Caco-2 (cell line): Measurements from ENCODE around the gene ATP11C. TPM values are rescaled to one million over a fixed set of nuclear protein-coding genes. Genes with fewer than 3 reads are reported as not detected.
"Not testable (repeated sequence)": the region's sequence is repeated elsewhere in the genome, so short reads cannot be mapped to it uniquely, and the experiment has no call there.

Experiments used
- BruUV-seq: library from RNA; stranded (reverse); fragments of 400-500 nt; replicated peaks from 2 replicates; lab custom pipeline; 2021; lab: Mats Ljungman, UMichigan
- CTCF ChIA-PET: fragments of 300-600 bp; sonication (Branson Sonifier 250); formaldehyde crosslinking; loops from one replicate; lab custom pipeline; 2022; ENCODE audit warnings: antibody characterized with exemption; lab: Charles Lee
- POLR2A ChIA-PET: fragments of 300-600 bp; sonication (Branson Sonifier 250); formaldehyde crosslinking; loops from one replicate; lab custom pipeline; 2022; ENCODE audit warnings: antibody characterized with exemption; lab: Charles Lee
- DNase-seq, 2 experiments: peaks; one replicate each; pipeline versions ENCODE4 v3.0.0 to v3.0.0-alpha.2; 2020 to 2022
- H3K27me3 ChIP-seq: replicated peaks from 2 replicates; pipeline ENCODE4 v1.6.0; 2011; ENCODE audit warnings: low read length; ENCODE audit not compliant: control insufficient read depth, insufficient read depth
- H3K36me3 ChIP-seq: 2 replicates; pipeline ENCODE4 v1.5.1; 2011; ENCODE audit warnings: low read length; ENCODE audit not compliant: control insufficient read depth, insufficient read depth
- H3K4me1 ChIP-seq: fragments of 250-450 bp; sonication (Bioruptor Pico); 2 replicates; pipeline ENCODE4 v1.5.1; 2020; ENCODE audit warnings: mild to moderate bottlenecking
- H3K4me3 ChIP-seq: 2 replicates; pipeline ENCODE4 v1.5.1; 2011; ENCODE audit warnings: low read depth, mild to moderate bottlenecking, control low read depth, low read length
- H3K9me3 ChIP-seq: fragments of 250-450 bp; sonication (Bioruptor Pico); 2 replicates; pipeline ENCODE4 v1.5.1; 2020; ENCODE audit warnings: mild to moderate bottlenecking, moderate library complexity
- H3K27ac Mint-ChIP-seq: one replicate; pipeline ENCODE4 v1.8.0; 2022; ENCODE audit warnings: mixed read lengths; ENCODE audit not compliant: unreplicated experiment
- H3K27me3 Mint-ChIP-seq: one replicate; pipeline ENCODE4 v1.8.0; 2022; ENCODE audit warnings: mixed read lengths; ENCODE audit not compliant: insufficient read depth, unreplicated experiment
- H3K36me3 Mint-ChIP-seq: one replicate; pipeline ENCODE4 v1.8.0; 2022; ENCODE audit warnings: mild to moderate bottlenecking, mixed read lengths; ENCODE audit not compliant: insufficient read depth, unreplicated experiment
- H3K4me1 Mint-ChIP-seq: one replicate; pipeline ENCODE4 v1.8.0; 2022; ENCODE audit warnings: low read depth, mixed read lengths; ENCODE audit not compliant: unreplicated experiment
- H3K4me3 Mint-ChIP-seq: one replicate; pipeline ENCODE4 v1.8.0; 2022; ENCODE audit warnings: mild to moderate bottlenecking, moderate library complexity, mixed read lengths; ENCODE audit not compliant: unreplicated experiment
- H3K9me3 Mint-ChIP-seq: one replicate; pipeline ENCODE4 v1.8.0; 2022; ENCODE audit warnings: mixed read lengths; ENCODE audit not compliant: unreplicated experiment
- intact Hi-C: fragments of 100-400 bp; cut with micrococcal nuclease; formaldehyde crosslinking; loops from one replicate; pipeline ENCODE4 v1.10.0; 2022; ENCODE audit not compliant: unreplicated experiment
- total RNA-seq: library from RNA; stranded (reverse); gene quantifications from 2 replicates; pipeline ENCODE4 v1.2.3, GENCODE V29; 2022
- TF ChIP-seq, protein P1 (sequence below), 2 experiments: fragments of 200-600 bp in 1 of 2; IDR thresholded peaks; 1 replicate in 1 of 2; 2 replicates in 1 of 2; pipeline versions ENCODE4 v1.5.1 to v1.8.0; 2011 to 2022; ENCODE audit warnings: antibody characterized with exemption in 1 of 2, control low read depth in 1 of 2, inconsistent platforms in 1 of 2, low read depth in 1 of 2, low read length in 1 of 2, mild to moderate bottlenecking in 1 of 2, moderate library complexity in 1 of 2; ENCODE audit not compliant: insufficient read depth in 1 of 2, severe bottlenecking in 1 of 2, unreplicated experiment in 1 of 2

The ATP11C gene
- total RNA-seq, 1 experiment from 2014 or later = 12.2 TPM

GRCh38 chrX:139864640-139865039, 68.2 kb downstream of the ATP11C start:
- Histone ChIP-seq H3K9me3 (no peaks in the 10 kb centered on the region), H3K4me1 (no peaks in the 10 kb centered on the region), H3K36me3 (no peaks in the 10 kb centered on the region), H3K4me3 (no peak overlapping the region), H3K27me3 (no peaks in the 10 kb centered on the region)
- intact Hi-C loops = loop anchor here (5.0 kb wide), 1 partner anchor 38 kb away; no protein-coding TSS in a partner anchor
- H3K36me3 Mint-ChIP-seq = peaks cover 5% of the 10 kb centered on the region
- H3K9me3 Mint-ChIP-seq = no peaks in the 10 kb centered on the region
- H3K4me3 Mint-ChIP-seq = no peak overlapping the region
- POLR2A ChIA-PET = no interaction called here
- TF ChIP-seq, protein P1, sequence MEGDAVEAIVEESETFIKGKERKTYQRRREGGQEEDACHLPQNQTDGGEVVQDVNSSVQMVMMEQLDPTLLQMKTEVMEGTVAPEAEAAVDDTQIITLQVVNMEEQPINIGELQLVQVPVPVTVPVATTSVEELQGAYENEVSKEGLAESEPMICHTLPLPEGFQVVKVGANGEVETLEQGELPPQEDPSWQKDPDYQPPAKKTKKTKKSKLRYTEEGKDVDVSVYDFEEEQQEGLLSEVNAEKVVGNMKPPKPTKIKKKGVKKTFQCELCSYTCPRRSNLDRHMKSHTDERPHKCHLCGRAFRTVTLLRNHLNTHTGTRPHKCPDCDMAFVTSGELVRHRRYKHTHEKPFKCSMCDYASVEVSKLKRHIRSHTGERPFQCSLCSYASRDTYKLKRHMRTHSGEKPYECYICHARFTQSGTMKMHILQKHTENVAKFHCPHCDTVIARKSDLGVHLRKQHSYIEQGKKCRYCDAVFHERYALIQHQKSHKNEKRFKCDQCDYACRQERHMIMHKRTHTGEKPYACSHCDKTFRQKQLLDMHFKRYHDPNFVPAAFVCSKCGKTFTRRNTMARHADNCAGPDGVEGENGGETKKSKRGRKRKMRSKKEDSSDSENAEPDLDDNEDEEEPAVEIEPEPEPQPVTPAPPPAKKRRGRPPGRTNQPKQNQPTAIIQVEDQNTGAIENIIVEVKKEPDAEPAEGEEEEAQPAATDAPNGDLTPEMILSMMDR (IDR thresholded peaks at IDR 0.05; ENCODE audit: insufficient read depth in 1 of 2, low read depth in 1 of 2, low read length in 1 of 2, severe bottlenecking in 1 of 2, unreplicated experiment in 1 of 2) = no peak
- no peak for DNase-seq
- H3K27ac Mint-ChIP-seq = no peak overlapping the region
- BruUV-seq = no TSS peak
- H3K27me3 Mint-ChIP-seq = no peaks in the 10 kb centered on the region
- CTCF ChIA-PET = no interaction called here
- peaks cover 6% of the 10 kb centered on the region for H3K4me1 Mint-ChIP-seq

DNA sequence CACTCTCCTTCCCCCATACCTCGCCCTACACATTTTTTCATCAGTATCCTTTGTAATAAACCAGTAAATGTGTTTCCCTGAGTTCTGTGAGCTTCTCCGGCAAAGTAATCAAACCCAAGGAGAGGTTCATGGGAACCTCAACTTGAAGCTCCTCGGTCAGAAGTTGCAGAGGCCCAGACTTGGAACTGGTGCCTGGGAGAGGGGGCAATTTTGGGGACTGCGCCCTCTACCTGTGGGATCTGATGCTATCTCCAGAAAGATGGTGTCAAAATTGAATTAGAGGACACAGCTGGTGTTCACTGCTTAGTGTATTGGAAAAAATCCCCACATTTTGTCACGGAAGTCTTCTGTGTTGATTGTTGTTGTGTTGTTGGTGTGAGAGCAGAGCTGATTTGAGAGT, 70.6 kb downstream of the ATP11C start:
- Mint-ChIP-seq H3K27me3 (no peaks in the 10 kb centered on the region), H3K36me3 (peaks cover 10% of the 10 kb centered on the region), H3K4me3 (no peak overlapping the region), H3K9me3 (no peaks in the 10 kb centered on the region), H3K27ac (no peak overlapping the region), H3K4me1 (peaks cover 6% of the 10 kb centered on the region)
- ChIA-PET POLR2A (no interaction called here), CTCF (interaction anchor here (0.5 to 1.3 kb wide), 3 partner anchors 11 to 71 kb away, joined by 3 to 4 read pairs (median 3); partner anchors contain the start of gene ATP11C)
- no peaks in the 10 kb centered on the region for H3K9me3 ChIP-seq
- H3K27me3 ChIP-seq = no peaks in the 10 kb centered on the region
- intact Hi-C loops = no loop called here
- no peaks in the 10 kb centered on the region for H3K36me3 ChIP-seq
- no TSS peak for BruUV-seq
- no peak overlapping the region for H3K4me3 ChIP-seq
- no peaks in the 10 kb centered on the region for H3K4me1 ChIP-seq
- TF ChIP-seq, protein P1 (IDR thresholded peaks at IDR 0.05; ENCODE audit: insufficient read depth in 1 of 2, low read depth in 1 of 2, low read length in 1 of 2, severe bottlenecking in 1 of 2, unreplicated experiment in 1 of 2) = peak in 1 of 2 experiments; percentile 8
- DNase-seq = peak in 1 of 2 experiments; percentile 2

DNA sequence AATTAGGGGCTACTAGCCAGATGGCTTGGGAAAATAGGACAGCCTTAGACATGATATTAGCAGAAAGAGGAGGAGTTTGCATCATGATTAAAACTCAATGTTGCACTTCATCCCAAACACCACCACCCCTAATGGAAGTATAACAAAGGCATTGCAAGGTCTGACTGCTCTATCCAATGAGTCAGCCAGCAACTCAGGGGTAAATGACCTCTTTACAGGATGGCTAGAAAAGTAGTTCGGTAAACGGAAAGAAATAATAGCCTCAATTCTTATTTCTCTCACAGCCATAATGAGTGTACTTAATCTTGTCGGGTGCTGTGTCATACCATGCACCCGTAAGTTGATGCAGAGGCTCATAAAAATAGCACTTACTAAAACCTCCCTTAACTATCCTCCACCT, 76.0 kb downstream of the ATP11C start:
- H3K4me3 ChIP-seq, H3K27me3 ChIP-seq, H3K4me1 Mint-ChIP-seq, H3K27me3 Mint-ChIP-seq, BruUV-seq, DNase-seq, CTCF ChIA-PET, H3K27ac Mint-ChIP-seq, H3K4me1 ChIP-seq, intact Hi-C loops, H3K4me3 Mint-ChIP-seq, H3K36me3 ChIP-seq, H3K9me3 Mint-ChIP-seq, H3K9me3 ChIP-seq, H3K36me3 Mint-ChIP-seq, POLR2A ChIA-PET: not testable (repeated sequence)

GRCh38 chrX:139851730-139852129, 81.1 kb downstream of the ATP11C start:
- Mint-ChIP-seq H3K36me3 (no peaks in the 10 kb centered on the region), H3K4me3 (no peak overlapping the region), H3K27ac (no peak overlapping the region), H3K9me3 (no peaks in the 10 kb centered on the region), H3K4me1 (no peaks in the 10 kb centered on the region), H3K27me3 (no peaks in the 10 kb centered on the region)
- Histone ChIP-seq H3K9me3 (no peaks in the 10 kb centered on the region), H3K36me3 (no peaks in the 10 kb centered on the region), H3K27me3 (no peaks in the 10 kb centered on the region), H3K4me3 (no peak overlapping the region), H3K4me1 (no peaks in the 10 kb centered on the region)
- no peak for DNase-seq
- CTCF ChIA-PET = no interaction called here
- POLR2A ChIA-PET = no interaction called here
- no TSS peak for BruUV-seq
- intact Hi-C loops = no loop called here
- TF ChIP-seq, protein P1 (IDR thresholded peaks at IDR 0.05; ENCODE audit: insufficient read depth in 1 of 2, low read depth in 1 of 2, low read length in 1 of 2, severe bottlenecking in 1 of 2, unreplicated experiment in 1 of 2) = no peak
